ENCODE data around the gene NTM.
"Not testable (repeated sequence)": the region's sequence is repeated elsewhere in the genome, so short reads cannot be mapped to it uniquely, and the experiment has no call there.

The NTM gene

GRCh38 chr11:132064987-132065620 is 694.7 kb downstream of the NTM start:
- DNase-seq = no peak

GRCh38 chr11:132068556-132068955 is 698.1 kb downstream of the NTM start:
- DNase-seq = no peak

- not testable (repeated sequence) for DNase-seq
Observed at GRCh38 chr11:132069593-132069992, 699.2 kb downstream of the NTM start.

- not testable (repeated sequence) for DNase-seq
Observed at GRCh38 chr11:132070907-132071306, 700.5 kb downstream of the NTM start.

DNA sequence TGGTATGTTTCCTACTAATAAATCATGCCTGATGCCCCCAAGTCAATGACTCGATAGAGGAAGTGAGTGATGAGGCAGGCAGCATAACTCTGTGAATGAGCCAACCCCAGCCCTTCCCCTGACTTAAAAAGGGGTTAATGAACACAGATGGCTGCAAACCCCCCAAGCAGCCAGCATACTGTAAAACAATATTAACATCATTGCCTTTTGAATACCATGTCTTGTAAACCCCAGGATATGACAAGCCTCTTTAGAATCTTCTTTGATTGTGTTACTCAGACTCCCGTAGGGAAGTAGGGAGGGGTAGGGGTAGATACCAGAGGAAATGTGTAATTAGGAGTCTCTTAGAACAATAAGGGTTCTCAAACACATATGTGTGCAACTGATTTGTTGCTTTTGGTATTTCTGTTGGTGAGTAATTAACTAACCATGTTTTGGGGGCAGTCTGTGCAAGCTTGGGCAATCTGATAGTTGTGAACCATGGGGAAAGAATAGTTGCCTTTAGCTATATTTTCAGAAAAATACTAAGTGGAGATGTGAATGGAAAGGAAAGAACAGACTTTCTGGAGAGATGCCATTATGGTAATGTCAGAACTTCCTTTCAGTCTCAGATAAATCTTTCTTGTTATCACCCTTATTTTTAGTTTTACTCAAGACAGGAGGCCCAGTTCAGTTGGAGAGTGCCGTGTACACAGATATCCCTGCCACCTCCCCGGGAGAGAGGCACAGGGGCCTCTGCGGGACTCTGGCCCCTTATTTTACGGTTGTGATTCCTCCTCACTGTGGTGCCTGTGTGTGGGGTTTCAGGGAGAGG is 701.8 kb downstream of the NTM start:
- DNase-seq = no peak

DNA sequence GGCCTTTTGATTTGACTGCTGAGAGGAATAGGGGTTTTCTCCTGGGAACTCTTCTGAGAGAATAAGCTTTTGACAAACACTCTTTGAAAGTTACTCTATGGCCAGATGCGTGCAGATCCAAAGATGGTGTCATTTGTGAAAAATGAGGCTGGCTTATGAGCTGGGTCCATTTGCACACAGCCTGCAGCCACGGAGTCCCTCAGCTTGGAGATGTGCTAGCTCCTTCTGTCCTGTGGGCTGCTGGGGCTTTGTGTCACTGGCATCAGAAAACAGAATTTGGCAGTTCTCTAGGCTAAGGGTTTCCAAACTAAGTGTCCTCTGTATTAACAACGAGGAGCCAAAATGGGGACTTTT is 702.4 kb downstream of the NTM start:
- no peak for DNase-seq

GRCh38 chr11:132073787-132074186 is 703.4 kb downstream of the NTM start:
- DNase-seq = no peak

- DNase-seq = no peak
Observed at GRCh38 chr11:132075447-132075846, 705.0 kb downstream of the NTM start.

DNA sequence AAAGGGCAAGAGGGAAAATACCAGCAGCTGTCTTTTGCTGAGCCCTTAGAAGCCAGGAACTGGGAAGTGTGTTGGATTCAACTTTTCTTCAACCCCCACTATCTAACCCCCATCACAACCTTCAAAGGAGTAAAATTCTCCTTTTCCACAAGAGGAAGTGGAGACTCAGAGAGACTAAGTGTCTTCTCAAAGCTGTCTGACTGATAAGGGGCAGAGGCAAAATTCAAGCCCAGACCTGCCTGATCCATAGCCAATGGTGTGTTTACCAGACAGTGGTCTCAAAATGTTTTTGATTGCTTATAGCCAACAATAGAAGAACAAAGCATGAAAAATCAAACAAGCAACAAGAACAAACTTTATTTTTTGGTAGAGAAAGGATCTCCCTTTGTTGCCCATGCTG is 707.0 kb downstream of the NTM start:
- DNase-seq = no peak

- no peak for DNase-seq
Observed at GRCh38 chr11:132078264-132079076, 708.1 kb downstream of the NTM start.

GRCh38 chr11:132080127-132080526 is 709.7 kb downstream of the NTM start:
- DNase-seq = no peak

- DNase-seq = no peak
Observed at GRCh38 chr11:132082566-132082965, 712.2 kb downstream of the NTM start.

DNA sequence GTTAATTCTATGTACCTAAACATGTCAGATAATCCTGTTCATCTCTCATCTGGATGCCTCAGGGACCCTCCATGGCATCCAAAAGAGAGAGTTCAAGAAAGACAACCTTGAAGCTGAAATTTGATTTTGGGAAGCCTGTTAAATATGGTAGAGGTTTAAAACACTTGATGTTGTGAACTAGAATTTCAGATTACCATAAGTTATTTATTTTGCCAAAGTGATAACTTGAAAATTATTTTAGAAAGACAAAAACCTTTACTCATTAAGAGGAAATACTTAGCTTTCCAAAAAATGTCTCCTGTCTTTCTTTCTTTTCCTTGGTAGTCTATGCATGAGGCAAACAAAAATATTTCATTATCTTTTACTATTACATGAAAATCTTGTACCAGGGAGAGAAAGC is 714.0 kb downstream of the NTM start:
- DNase-seq = no peak

GRCh38 chr11:132087148-132087547 is 716.7 kb downstream of the NTM start:
- no peak for DNase-seq

GRCh38 chr11:132088551-132088950 is 718.1 kb downstream of the NTM start:
- no peak for DNase-seq

DNA sequence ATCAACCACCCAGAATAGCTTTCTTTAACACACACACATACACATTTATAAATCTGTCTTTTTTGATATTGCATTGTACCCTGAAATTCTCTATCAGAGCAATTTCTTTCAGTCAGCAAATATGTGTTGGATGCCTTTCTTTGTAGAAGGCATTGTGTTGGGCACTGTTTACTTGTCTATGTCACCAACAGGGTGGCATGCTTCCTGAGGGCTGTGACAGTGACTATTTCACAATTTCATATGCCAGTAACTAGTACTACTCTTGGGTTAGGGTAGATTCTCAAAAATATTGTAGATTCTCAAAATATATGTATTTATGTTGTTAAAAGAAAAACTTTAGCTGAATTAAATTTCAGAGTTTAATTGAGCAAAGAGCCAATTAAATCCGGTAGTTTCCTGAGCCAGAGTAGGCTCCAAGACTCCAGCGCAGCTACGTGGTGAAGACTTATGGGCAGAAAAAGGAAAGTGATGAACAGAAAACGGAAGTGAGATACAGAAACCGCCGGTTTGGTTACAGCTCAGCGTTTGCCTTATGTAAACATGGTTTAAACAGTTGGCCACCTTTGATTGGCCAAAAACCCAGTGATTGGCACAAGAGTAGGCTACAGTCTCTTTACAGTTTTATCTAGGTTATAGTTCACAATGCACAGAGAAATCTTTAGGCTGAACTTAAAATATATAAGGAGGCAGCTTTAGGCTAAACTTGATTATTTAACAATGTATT is 723.3 kb downstream of the NTM start:
- no peak for DNase-seq

GRCh38 chr11:132094598-132094997 is 724.2 kb downstream of the NTM start:
- DNase-seq = no peak

GRCh38 chr11:132095230-132096131 is 725.1 kb downstream of the NTM start:
- no peak for DNase-seq

- DNase-seq = no peak
Observed at GRCh38 chr11:132096132-132096825, 725.9 kb downstream of the NTM start.

GRCh38 chr11:132099692-132100091 is 729.3 kb downstream of the NTM start:
- no peak for DNase-seq

- DNase-seq = no peak
Observed at GRCh38 chr11:132100583-132100982, 730.2 kb downstream of the NTM start.

All from activated T-cell treated with anti-CD3 and anti-CD28 coated beads, Interleukin-2, amount 50 U/mL, for 1 hour (primary cell).